Ramos (cell line): ENCODE results near the gene SLC9A8.

Experiments used
- in situ Hi-C: fragments of 300-500 bp; cut with MboI; formaldehyde crosslinking; loops from one replicate; pipeline ENCODE4 v1.14.3; 2022; ENCODE audit warnings: low sequenced_read_pairs; ENCODE audit not compliant: unreplicated experiment

The SLC9A8 gene

DNA sequence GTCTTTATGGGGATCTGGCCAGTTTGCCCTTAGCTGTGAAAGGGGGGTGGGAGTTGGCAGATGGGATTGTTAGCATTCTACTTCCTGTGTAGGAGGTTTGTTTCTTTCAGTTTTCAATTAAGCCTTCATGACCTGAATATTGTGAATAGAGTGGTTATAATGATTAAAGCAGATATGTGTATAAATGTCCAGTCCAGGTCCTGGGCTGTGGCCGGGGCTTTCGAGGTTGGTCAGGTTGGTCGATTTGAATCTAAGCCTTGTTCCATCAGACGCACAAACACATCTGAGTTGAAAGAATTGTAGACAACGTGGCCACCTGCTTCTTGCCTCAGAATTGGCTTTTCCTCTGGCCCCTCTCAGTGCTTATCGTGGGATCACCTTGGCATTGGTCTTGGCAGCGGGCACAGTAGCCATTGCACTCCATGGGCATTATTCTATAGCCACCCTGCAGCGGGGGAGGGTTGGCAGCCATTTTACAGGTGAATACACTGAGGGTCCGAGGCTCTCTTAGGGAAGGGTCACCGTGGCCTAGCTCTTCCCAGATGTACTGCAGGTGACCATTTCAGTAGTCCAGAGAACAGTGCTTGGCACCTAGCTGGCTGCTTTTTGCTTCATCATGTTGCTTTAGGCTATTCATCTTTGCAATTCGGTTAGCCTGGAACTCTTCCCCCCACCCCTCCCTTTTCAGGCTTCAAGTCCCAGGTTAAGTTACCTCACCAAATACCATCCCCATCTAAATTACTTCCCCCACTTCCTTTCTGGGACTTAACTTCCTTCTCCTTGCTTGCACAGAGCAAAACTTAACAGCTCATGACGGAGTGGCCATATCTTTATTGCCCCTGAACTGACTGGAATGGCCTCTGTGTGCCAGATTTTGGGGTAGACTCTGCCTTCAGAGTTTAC lies 124.7 kb downstream of the SLC9A8 start:
- in situ Hi-C loops, result no loop called here

DNA sequence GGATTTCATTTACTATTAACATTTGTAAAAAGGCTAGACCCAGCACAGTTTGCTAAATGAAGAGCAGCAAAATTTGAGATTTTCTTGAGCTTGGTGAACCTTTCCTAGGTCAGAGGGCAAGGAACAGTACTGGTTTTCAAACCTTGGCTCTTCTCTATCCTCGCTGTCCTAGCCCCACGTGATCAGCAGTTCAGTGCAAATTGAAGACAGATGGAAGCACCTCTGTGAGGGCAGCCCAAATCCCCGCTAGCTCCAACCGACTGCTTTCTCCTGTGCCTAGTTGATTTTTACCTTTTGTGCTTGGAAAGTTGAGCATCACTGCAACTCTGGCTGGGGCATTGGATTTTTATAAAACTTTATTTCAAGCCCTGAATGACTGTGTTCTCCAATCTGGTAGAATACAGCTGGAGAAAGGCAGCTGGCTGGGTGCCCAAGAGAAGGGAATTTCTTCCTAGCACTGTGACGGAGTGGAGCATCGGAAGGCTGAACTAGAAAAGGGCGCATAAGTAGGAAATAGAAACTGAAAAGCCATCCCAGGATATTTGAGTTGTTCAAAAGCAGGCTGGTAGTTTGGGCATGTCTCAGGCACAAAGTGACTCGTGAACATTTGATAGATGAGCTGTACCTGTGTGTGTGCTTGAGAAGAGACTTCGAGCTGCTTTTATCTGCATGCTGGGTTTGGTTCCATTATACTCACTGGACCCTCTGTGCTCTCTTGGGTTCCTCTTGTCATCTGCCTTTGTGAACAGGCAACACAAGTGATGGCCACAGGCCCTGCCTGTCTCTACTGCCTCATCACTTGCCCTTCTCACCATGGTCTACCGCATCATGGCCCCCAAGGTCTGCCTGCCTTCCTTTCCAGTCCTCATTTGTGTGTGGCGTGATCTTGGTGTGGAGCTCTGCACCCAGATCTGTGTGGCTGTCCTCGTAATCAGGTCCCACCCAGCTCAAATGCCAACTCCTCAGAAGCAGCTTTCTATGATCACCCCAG lies 125.8 kb downstream of the SLC9A8 start:
- in situ Hi-C loops, result no loop called here

DNA sequence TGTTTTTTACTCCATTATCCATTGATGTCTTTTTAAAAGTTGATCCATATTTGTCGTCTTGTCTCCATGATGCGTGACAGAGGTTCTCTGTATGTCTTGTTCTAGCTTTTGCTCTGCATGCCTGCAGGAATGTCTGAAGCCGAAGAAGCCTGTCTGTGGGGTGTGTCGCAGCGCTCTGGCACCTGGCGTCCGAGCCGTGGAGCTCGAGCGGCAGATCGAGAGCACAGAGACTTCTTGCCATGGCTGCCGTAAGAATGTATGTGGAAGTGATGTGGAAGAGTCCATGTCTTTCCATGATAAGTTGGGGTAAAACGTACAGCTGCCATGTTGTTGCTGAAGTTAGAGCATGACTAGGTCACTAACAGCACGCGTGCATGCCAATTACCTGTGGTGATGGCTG lies 128.8 kb downstream of the SLC9A8 start:
- in situ Hi-C loops, result no loop called here
